ENCODE results near the gene BTF3.
"Not testable (repeated sequence)": the region's sequence is repeated elsewhere in the genome, so short reads cannot be mapped to it uniquely, and the experiment has no call there.

DNA sequence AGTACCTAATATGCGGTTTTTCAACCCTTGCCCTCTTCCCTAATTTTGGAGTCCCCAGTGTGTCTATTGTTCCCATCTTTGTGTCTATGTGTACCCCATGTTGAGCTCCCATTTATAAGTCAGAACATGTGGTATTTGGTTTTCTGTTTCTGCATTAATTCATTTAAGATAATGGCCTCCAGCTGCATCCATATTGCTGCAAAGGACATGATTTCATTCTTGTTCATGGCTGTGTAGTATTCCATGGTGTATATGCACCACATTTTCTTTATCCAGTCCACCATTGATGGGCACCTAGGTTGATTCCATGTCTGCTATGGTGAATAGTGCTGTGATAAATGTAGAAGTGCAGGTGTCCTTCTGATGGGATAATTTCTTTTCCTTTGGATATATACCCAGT is 41.8 kb upstream of the BTF3 start:
- TF ChIP-seq, protein P1, sequence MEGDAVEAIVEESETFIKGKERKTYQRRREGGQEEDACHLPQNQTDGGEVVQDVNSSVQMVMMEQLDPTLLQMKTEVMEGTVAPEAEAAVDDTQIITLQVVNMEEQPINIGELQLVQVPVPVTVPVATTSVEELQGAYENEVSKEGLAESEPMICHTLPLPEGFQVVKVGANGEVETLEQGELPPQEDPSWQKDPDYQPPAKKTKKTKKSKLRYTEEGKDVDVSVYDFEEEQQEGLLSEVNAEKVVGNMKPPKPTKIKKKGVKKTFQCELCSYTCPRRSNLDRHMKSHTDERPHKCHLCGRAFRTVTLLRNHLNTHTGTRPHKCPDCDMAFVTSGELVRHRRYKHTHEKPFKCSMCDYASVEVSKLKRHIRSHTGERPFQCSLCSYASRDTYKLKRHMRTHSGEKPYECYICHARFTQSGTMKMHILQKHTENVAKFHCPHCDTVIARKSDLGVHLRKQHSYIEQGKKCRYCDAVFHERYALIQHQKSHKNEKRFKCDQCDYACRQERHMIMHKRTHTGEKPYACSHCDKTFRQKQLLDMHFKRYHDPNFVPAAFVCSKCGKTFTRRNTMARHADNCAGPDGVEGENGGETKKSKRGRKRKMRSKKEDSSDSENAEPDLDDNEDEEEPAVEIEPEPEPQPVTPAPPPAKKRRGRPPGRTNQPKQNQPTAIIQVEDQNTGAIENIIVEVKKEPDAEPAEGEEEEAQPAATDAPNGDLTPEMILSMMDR (IDR thresholded peaks at IDR 0.05 in 2 of 3, conservative IDR thresholded peaks at IDR 0.05 in 1 of 3; ENCODE audit: insufficient read depth in 2 of 3, low read depth in 1 of 3, low read length in 3 of 3): not testable (repeated sequence)
- not testable (repeated sequence) for TF ChIP-seq HDGF (IDR thresholded peaks at IDR 0.05); BCOR (IDR thresholded peaks at IDR 0.05); MYC (IDR thresholded peaks at IDR 0.05; ENCODE audit: low read depth, low read length); MYC (CRISPR knock-in tag; IDR thresholded peaks at IDR 0.05; ENCODE audit: borderline replicate concordance, low read depth); SMARCC2 (IDR thresholded peaks at IDR 0.05; ENCODE audit: low read depth); HNRNPL (IDR thresholded peaks at IDR 0.05; ENCODE audit: low read depth, low read length); KDM1A (IDR thresholded peaks at IDR 0.05); HDAC1 (IDR thresholded peaks at IDR 0.05); ZNF584 (CRISPR knock-in tag; IDR thresholded peaks at IDR 0.05; ENCODE audit: low read depth); NFE2L1 (tag; IDR thresholded peaks at IDR 0.05; ENCODE audit: borderline replicate concordance, low read depth); RNF2 (IDR thresholded peaks at IDR 0.05)
- TF ChIP-seq, protein P2, sequence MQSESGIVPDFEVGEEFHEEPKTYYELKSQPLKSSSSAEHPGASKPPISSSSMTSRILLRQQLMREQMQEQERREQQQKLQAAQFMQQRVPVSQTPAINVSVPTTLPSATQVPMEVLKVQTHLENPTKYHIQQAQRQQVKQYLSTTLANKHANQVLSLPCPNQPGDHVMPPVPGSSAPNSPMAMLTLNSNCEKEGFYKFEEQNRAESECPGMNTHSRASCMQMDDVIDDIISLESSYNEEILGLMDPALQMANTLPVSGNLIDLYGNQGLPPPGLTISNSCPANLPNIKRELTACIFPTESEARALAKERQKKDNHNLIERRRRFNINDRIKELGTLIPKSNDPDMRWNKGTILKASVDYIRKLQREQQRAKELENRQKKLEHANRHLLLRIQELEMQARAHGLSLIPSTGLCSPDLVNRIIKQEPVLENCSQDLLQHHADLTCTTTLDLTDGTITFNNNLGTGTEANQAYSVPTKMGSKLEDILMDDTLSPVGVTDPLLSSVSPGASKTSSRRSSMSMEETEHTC (IDR thresholded peaks at IDR 0.05): not testable (repeated sequence)
- TF ChIP-seq, protein P3, sequence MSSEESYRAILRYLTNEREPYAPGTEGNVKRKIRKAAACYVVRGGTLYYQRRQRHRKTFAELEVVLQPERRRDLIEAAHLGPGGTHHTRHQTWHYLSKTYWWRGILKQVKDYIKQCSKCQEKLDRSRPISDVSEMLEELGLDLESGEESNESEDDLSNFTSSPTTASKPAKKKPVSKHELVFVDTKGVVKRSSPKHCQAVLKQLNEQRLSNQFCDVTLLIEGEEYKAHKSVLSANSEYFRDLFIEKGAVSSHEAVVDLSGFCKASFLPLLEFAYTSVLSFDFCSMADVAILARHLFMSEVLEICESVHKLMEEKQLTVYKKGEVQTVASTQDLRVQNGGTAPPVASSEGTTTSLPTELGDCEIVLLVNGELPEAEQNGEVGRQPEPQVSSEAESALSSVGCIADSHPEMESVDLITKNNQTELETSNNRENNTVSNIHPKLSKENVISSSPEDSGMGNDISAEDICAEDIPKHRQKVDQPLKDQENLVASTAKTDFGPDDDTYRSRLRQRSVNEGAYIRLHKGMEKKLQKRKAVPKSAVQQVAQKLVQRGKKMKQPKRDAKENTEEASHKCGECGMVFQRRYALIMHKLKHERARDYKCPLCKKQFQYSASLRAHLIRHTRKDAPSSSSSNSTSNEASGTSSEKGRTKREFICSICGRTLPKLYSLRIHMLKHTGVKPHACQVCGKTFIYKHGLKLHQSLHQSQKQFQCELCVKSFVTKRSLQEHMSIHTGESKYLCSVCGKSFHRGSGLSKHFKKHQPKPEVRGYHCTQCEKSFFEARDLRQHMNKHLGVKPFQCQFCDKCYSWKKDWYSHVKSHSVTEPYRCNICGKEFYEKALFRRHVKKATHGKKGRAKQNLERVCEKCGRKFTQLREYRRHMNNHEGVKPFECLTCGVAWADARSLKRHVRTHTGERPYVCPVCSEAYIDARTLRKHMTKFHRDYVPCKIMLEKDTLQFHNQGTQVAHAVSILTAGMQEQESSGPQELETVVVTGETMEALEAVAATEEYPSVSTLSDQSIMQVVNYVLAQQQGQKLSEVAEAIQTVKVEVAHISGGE (CRISPR knock-in tag; IDR thresholded peaks at IDR 0.05): not testable (repeated sequence)
- TF ChIP-seq, protein P4, sequence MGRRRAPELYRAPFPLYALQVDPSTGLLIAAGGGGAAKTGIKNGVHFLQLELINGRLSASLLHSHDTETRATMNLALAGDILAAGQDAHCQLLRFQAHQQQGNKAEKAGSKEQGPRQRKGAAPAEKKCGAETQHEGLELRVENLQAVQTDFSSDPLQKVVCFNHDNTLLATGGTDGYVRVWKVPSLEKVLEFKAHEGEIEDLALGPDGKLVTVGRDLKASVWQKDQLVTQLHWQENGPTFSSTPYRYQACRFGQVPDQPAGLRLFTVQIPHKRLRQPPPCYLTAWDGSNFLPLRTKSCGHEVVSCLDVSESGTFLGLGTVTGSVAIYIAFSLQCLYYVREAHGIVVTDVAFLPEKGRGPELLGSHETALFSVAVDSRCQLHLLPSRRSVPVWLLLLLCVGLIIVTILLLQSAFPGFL (CRISPR knock-in tag; IDR thresholded peaks at IDR 0.05): not testable (repeated sequence)
